IMR-90 (cell line): ENCODE measurements around the gene PGPEP1. TPM values are rescaled to one million over a fixed set of nuclear protein-coding genes. Genes with fewer than 3 reads are reported as not detected.
"Not testable (repeated sequence)": the region's sequence is repeated elsewhere in the genome, so short reads cannot be mapped to it uniquely, and the experiment has no call there.

Experiments used
- ATAC-seq: fragments of 200-7000 bp; cut with Tn5 transposase; 2 replicates; pipeline ENCODE4 v1.9.1; 2020; ENCODE audit warnings: low read depth, mild to moderate bottlenecking, moderate library complexity
- BruUV-seq: library from RNA; stranded (reverse); fragments of 400-500 nt; replicated peaks from 2 replicates; lab custom pipeline; 2021; lab: Mats Ljungman, UMichigan
- CTCF ChIA-PET: fragments of 300-600 bp; formaldehyde crosslinking; extraction: SDS; loops from one replicate; lab custom pipeline; 2021; ENCODE audit warnings: antibody characterized with exemption; lab: Yijun Ruan, JAX
- POLR2A ChIA-PET: fragments of 300-600 bp; sonication (Branson Sonifier 250); formaldehyde crosslinking; loops from one replicate; lab custom pipeline; 2022; ENCODE audit warnings: antibody characterized with exemption; ENCODE audit not compliant: unreplicated experiment; lab: Charles Lee
- DNase-seq: peaks from one replicate; pipeline ENCODE4 v3.0.0; 2013
- H2AFZ ChIP-seq: replicated peaks from 2 replicates; pipeline ENCODE3; 2013; ENCODE audit warnings: low read length, mild to moderate bottlenecking; ENCODE audit not compliant: poor library complexity
- H2AK5ac ChIP-seq: 2 replicates; pipeline ENCODE4 v1.6.1; 2013; ENCODE audit warnings: low read depth, low read length, inconsistent platforms
- H2AK9ac ChIP-seq: replicated peaks from 2 replicates; pipeline ENCODE3; 2013; ENCODE audit warnings: mild to moderate bottlenecking, low read depth, low read length, moderate library complexity; ENCODE audit not compliant: poor library complexity
- H2BK120ac ChIP-seq: 2 replicates; pipeline ENCODE4 v1.6.1; 2013; ENCODE audit warnings: low read depth, low read length, inconsistent platforms
- H2BK15ac ChIP-seq: 3 replicates; pipeline ENCODE4 v1.6.1; 2013; ENCODE audit warnings: low read depth, low read length, inconsistent platforms
- H2BK20ac ChIP-seq: 2 replicates; pipeline ENCODE4 v1.6.1; 2013; ENCODE audit warnings: low read depth, mild to moderate bottlenecking, inconsistent platforms, low read length, moderate library complexity
- H2BK5ac ChIP-seq: 2 replicates; pipeline ENCODE4 v1.6.1; 2013; ENCODE audit warnings: mild to moderate bottlenecking, low read depth, low read length, inconsistent platforms; ENCODE audit not compliant: poor library complexity, severe bottlenecking
- H3K14ac ChIP-seq: replicated peaks from 2 replicates; pipeline ENCODE4 v1.6.1; 2013; ENCODE audit warnings: low read depth, low read length, inconsistent platforms
- H3K18ac ChIP-seq: 2 replicates; pipeline ENCODE4 v1.6.1; 2013; ENCODE audit warnings: low read depth, low read length, control low read depth
- H3K23ac ChIP-seq: 2 replicates; pipeline ENCODE4 v1.6.1; 2013; ENCODE audit warnings: low read depth, low read length, inconsistent platforms
- H3K27ac ChIP-seq: 2 replicates; pipeline ENCODE4 v1.5.1; 2013; ENCODE audit warnings: mild to moderate bottlenecking, control low read depth, low read length; ENCODE audit not compliant: insufficient read depth
- H3K27me3 ChIP-seq: 2 replicates; pipeline ENCODE4 v1.6.1; 2013; ENCODE audit warnings: low read length; ENCODE audit not compliant: control insufficient read depth, insufficient read depth
- H3K36me3 ChIP-seq: 2 replicates; pipeline ENCODE4 v1.6.1; 2013; ENCODE audit warnings: low read length, mixed read lengths; ENCODE audit not compliant: control insufficient read depth, insufficient read depth
- H3K4ac ChIP-seq: 2 replicates; pipeline ENCODE4 v1.6.1; 2013; ENCODE audit warnings: low read depth, low read length, inconsistent platforms
- H3K4me1 ChIP-seq: 2 replicates; pipeline ENCODE4 v1.6.1; 2013; ENCODE audit warnings: low read length, mixed read lengths; ENCODE audit not compliant: control insufficient read depth, insufficient read depth
- H3K4me2 ChIP-seq: 2 replicates; pipeline ENCODE4 v1.6.1; 2013; ENCODE audit warnings: low read depth, mild to moderate bottlenecking, control low read depth, low read length, moderate library complexity
- H3K4me3 ChIP-seq: 2 replicates; pipeline ENCODE4 v1.5.1; 2013; ENCODE audit warnings: low read depth, mild to moderate bottlenecking, control low read depth, low read length, moderate library complexity; ENCODE audit not compliant: insufficient read depth
- H3K56ac ChIP-seq: 2 replicates; pipeline ENCODE4 v1.6.1; 2013; ENCODE audit warnings: low read length, inconsistent platforms; ENCODE audit not compliant: insufficient read depth; ENCODE audit errors: extremely low read depth
- H3K79me1 ChIP-seq, 2 experiments: 2 replicates each; pipeline ENCODE4 v1.6.1; 2013; ENCODE audit warnings: low read length in 2 of 2, inconsistent platforms in 1 of 2, low read depth in 1 of 2
- H3K9ac ChIP-seq: 2 replicates; pipeline ENCODE4 v1.6.1; 2013; ENCODE audit warnings: low read depth, low read length, control low read depth
- H3K9me1 ChIP-seq: 2 replicates; pipeline ENCODE4 v1.6.1; 2013; ENCODE audit warnings: low read length, inconsistent platforms; ENCODE audit not compliant: insufficient read depth
- H3K9me3 ChIP-seq: 2 replicates; pipeline ENCODE4 v1.6.1; 2013; ENCODE audit warnings: low read length; ENCODE audit not compliant: control insufficient read depth, insufficient read depth
- H4K20me1 ChIP-seq: 2 replicates; pipeline ENCODE4 v1.6.1; 2013; ENCODE audit warnings: low read length, inconsistent platforms; ENCODE audit not compliant: insufficient read depth
- H4K5ac ChIP-seq: 2 replicates; pipeline ENCODE4 v1.6.1; 2013; ENCODE audit warnings: mild to moderate bottlenecking, low read depth, low read length, control low read depth
- H4K8ac ChIP-seq, 2 experiments: 2 replicates each; pipeline ENCODE4 v1.6.1; 2013; ENCODE audit warnings: low read depth in 2 of 2, low read length in 2 of 2, control low read depth in 1 of 2, inconsistent platforms in 1 of 2
- H4K91ac ChIP-seq: 2 replicates; pipeline ENCODE4 v1.6.1; 2013; ENCODE audit warnings: low read depth, low read length, inconsistent platforms; ENCODE audit not compliant: insufficient read depth
- BHLHE40 ChIP-seq: fragments of 150-350 bp; IDR thresholded peaks from 2 replicates; pipeline ENCODE4 v1.6.1; 2016; ENCODE audit warnings: mild to moderate bottlenecking, low read depth, low read length
- CEBPB ChIP-seq: IDR thresholded peaks from 2 replicates; pipeline ENCODE4 v1.6.1; 2012; ENCODE audit warnings: low read depth, low read length, improper control_type of control experiment
- MAZ ChIP-seq: IDR thresholded peaks from 2 replicates; pipeline ENCODE4 v1.6.1; 2012; ENCODE audit warnings: low read depth, mild to moderate bottlenecking, low read length, improper control_type of control experiment, moderate library complexity, borderline replicate concordance
- MXI1 ChIP-seq: IDR thresholded peaks from 2 replicates; pipeline ENCODE4 v1.6.1; 2012; ENCODE audit warnings: low read depth, mild to moderate bottlenecking, low read length, moderate library complexity, borderline replicate concordance
- RCOR1 ChIP-seq: IDR thresholded peaks from 2 replicates; pipeline ENCODE4 v1.6.1; 2012; ENCODE audit warnings: mild to moderate bottlenecking, low read length, improper control_type of control experiment; ENCODE audit not compliant: insufficient replicate concordance
- SMC3 ChIP-seq: fragments of 150-350 bp; IDR thresholded peaks from 2 replicates; pipeline ENCODE4 v1.6.1; 2016; ENCODE audit warnings: low read depth, mild to moderate bottlenecking, antibody characterized with exemption, low read length, moderate library complexity
- WGBS, 2 experiments: methylation state at CpG; one replicate each; pipeline versions ENCODE4 v1.1.5 to v1.1.7; 2013; ENCODE audit warnings: missing lambda C conversion rate in 2 of 2; ENCODE audit not compliant: insufficient read length in 1 of 2; ENCODE audit errors: extremely low coverage in 2 of 2; 5-methylcytosine and 5-hydroxymethylcytosine counted together
- dilution Hi-C: fragments of 300-500 bp; cut with HindIII; formaldehyde crosslinking; loops from one replicate; pipeline ENCODE4 v1.14.3; 2018; ENCODE audit warnings: low sequenced_read_pairs; ENCODE audit not compliant: unreplicated experiment
- in situ Hi-C: fragments of 300-500 bp; cut with MboI; formaldehyde crosslinking; loops from 3 replicates; pipeline ENCODE4 v1.14.3; 2019; ENCODE audit warnings: low sequenced_read_pairs, inconsistent platforms, mixed read lengths
- intact Hi-C: fragments of 100-400 bp; cut with micrococcal nuclease; formaldehyde crosslinking; loops from 2 replicates; pipeline ENCODE4 v1.10.0; 2022
- polyA plus RNA-seq, 3 experiments: library from polyadenylated mRNA; depleted of rRNA; stranded (reverse); fragments of >200 nt; gene quantifications; 2 replicates each; pipeline ENCODE4 v1.2.3, GENCODE V29; 2012; ENCODE audit warnings: low replicate concordance in 1 of 3
- total RNA-seq: library from RNA; depleted of rRNA; stranded (reverse); fragments of >200 nt; gene quantifications from 2 replicates; pipeline ENCODE4 v1.2.3, GENCODE V29; 2012

Gene PGPEP1
- total and polyA plus RNA-seq, 2 of the 4 experiments (the other 2 are of a cell fraction) = 11.8 to 14.3 TPM

DNA sequence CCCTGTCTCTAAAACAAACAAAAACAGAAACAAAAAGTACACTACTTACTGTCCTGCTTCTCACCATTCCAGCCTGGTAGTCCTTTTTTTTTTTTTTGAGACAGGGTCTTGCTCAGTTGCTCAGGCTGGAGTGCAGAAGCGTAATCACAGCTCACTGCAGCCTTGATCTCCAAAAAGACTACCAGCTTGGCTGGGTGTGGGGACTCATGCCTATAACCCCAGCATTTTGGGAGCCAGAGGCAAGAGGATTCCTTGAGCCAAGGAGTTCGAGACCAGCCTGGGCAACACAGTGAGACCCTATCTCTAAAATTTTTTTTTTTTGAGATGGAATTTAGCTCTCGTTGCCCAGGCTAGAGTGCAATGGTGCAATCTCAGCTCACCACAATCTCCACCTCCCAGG is 40.4 kb downstream of the PGPEP1 start:
- Histone ChIP-seq H3K4me2 (no peak overlapping the region), H4K5ac (peak overlapping the region; percentile 52), H4K91ac (peak overlapping the region; percentile 53), H2BK120ac (peak overlapping the region; percentile 91; the same call in 1 of the 2 replicates), H3K4ac (peak overlapping the region; percentile 71), H3K36me3 (no peaks in the 10 kb centered on the region), H3K9me1 (peaks cover 5% of the 10 kb centered on the region; the same call in 1 of the 2 replicates), H3K4me1 (peaks cover 20% of the 10 kb centered on the region), H3K9ac (peak overlapping the region; percentile 25; the same call in 1 of the 2 replicates), H3K56ac (peak overlapping the region; percentile 19; the same call in 1 of the 2 replicates), H3K27ac (peak overlapping the region; percentile 83; the same call in 1 of the 2 replicates), H4K8ac (peak overlapping the region; percentile 43 to 66), H4K20me1 (no peaks in the 10 kb centered on the region), H3K79me1 (no peaks in the 10 kb centered on the region), H2AFZ (no peak overlapping the region), H2BK5ac (peak overlapping the region; percentile 27), H3K14ac (peak overlapping the region; percentile 69), H2BK20ac (peak overlapping the region; percentile 79; the same call in 1 of the 2 replicates), H3K23ac (no peak overlapping the region), H2AK9ac (peak overlapping the region; percentile 92), H2AK5ac (peak overlapping the region; percentile 88; the same call in 1 of the 2 replicates), H3K9me3 (no peaks in the 10 kb centered on the region), H3K18ac (peak overlapping the region; percentile 83), H3K4me3 (no peak overlapping the region), H2BK15ac (peak overlapping the region; percentile 33; the same call in 1 of the 3 replicates), H3K27me3 (no peaks in the 10 kb centered on the region)
- DNase-seq = no peak
- BruUV-seq = no TSS peak
- no peak for ATAC-seq
- ChIA-PET POLR2A (no interaction called here), CTCF (interaction anchor here (0.7 to 1.0 kb wide), 5 partner anchors 7 to 172 kb away, joined by 3 read pairs; no protein-coding TSS in a partner anchor)
- no CpG with 5 or more reads among the region's 3 CpGs for WGBS, 2 experiments
- intact Hi-C loops (no loop called here), dilution Hi-C loops (no loop called here), in situ Hi-C loops (no loop called here)
- no peak for TF ChIP-seq RCOR1
- TF ChIP-seq MXI1 = no peak
- TF ChIP-seq MAZ = no peak
- TF ChIP-seq CEBPB = no peak
- no peak for TF ChIP-seq BHLHE40
- no peak for TF ChIP-seq SMC3

DNA sequence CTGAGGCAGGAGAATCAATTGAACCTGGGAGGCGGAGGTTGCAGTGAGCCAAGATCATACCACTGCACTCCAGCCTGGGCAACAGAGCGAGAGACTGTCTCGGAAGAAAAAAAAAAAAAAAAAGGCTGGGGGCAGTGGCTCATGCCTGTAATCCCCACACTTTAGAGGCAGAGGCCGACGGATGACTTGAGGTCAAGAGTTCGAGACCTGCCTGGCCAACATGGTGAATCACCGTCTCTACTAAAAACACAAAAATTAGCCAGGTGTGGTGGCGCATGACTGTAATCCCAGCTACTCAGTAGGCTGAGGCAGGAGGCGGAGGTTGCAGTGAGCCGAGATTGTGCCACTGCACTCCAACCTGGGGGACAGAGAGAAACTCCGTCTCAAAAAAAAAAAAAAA is 43.2 kb downstream of the PGPEP1 start:
- H3K27me3 ChIP-seq, H2BK15ac ChIP-seq, H2BK120ac ChIP-seq, dilution Hi-C loops, POLR2A ChIA-PET, intact Hi-C loops, H3K27ac ChIP-seq, H2AK9ac ChIP-seq, H4K91ac ChIP-seq, H3K9me3 ChIP-seq, H3K14ac ChIP-seq, H3K9ac ChIP-seq, H3K23ac ChIP-seq, H4K8ac ChIP-seq, in situ Hi-C loops, H4K5ac ChIP-seq, H3K56ac ChIP-seq, H3K4me3 ChIP-seq, H3K18ac ChIP-seq, H3K36me3 ChIP-seq, DNase-seq, ATAC-seq, H3K4me2 ChIP-seq, BruUV-seq, H3K4ac ChIP-seq, H2BK5ac ChIP-seq, H2AFZ ChIP-seq: not testable (repeated sequence)
- CTCF ChIA-PET = interaction anchor here (1.3 kb wide), 1 partner anchor 9 kb away, joined by 3 read pairs; no protein-coding TSS in a partner anchor
- Histone ChIP-seq H2BK20ac (peak overlapping the region; percentile 36; the same call in 1 of the 2 replicates), H3K4me1 (peaks cover 23% of the 10 kb centered on the region), H3K79me1 (peaks cover 0 to 24% of the 10 kb centered on the region in 2 experiments; a peak in 3 of 4 replicates), H3K9me1 (peaks cover 10% of the 10 kb centered on the region; the same call in 1 of the 2 replicates), H4K20me1 (peaks cover 16% of the 10 kb centered on the region), H2AK5ac (peak overlapping the region; percentile 56; the same call in 1 of the 2 replicates)
- WGBS, 2 experiments = no CpG with 5 or more reads among the region's 11 CpGs
